ENCODE results near the gene COL23A1. TPM values are rescaled to one million over a fixed set of nuclear protein-coding genes. Genes with fewer than 3 reads are reported as not detected.

Gene COL23A1
- polyA plus RNA-seq, 2 donors, result 0.59 to 0.75 TPM

DNA sequence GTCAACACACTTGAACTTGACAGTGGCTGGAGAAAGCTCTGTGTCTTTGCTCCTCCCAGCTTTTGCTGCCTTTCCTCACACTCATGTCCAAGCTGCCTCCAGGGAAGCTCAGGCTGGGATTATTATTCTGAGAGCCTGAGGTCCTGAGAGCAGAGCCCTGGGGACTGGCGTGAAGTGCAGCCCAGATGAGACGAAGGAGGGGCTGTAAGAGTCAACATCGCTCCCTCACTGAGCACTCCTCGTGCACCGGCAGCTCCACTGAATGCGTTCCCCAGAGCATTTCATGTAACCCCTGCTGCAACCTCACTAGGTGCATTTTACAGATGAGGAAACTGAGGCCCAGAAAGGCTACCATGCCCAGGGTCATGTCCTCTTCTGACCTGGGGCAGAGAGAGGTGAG lies 294.1 kb downstream of the COL23A1 start:
- WGBS, 2 donors, result 79 to 84% methylated on average over 6 of the region's 6 CpGs
- Histone ChIP-seq H3K36me3 (ENCODE audit: control insufficient read depth in 2 of 2, insufficient read depth in 2 of 2, low read length in 1 of 2) (no peaks in the 10 kb centered on the region), H3K27ac (ENCODE audit: low read depth in 2 of 2, low read length in 1 of 2) (no peak overlapping the region), H3K9me3 (ENCODE audit: control insufficient read depth in 2 of 2, insufficient read depth in 1 of 2, low read depth in 1 of 2, low read length in 1 of 2) (peaks cover 0 to 3% of the 10 kb centered on the region in 2 donors), H3K4me1 (ENCODE audit: control insufficient read depth in 2 of 2, insufficient read depth in 2 of 2, low read length in 1 of 2) (no peaks in the 10 kb centered on the region), H3K27me3 (ENCODE audit: control insufficient read depth in 1 of 2, insufficient read depth in 2 of 2, low read length in 2 of 2) (no peaks in the 10 kb centered on the region), H3K4me3 (ENCODE audit: low read depth in 1 of 2, low read length in 2 of 2) (no peak overlapping the region)

DNA sequence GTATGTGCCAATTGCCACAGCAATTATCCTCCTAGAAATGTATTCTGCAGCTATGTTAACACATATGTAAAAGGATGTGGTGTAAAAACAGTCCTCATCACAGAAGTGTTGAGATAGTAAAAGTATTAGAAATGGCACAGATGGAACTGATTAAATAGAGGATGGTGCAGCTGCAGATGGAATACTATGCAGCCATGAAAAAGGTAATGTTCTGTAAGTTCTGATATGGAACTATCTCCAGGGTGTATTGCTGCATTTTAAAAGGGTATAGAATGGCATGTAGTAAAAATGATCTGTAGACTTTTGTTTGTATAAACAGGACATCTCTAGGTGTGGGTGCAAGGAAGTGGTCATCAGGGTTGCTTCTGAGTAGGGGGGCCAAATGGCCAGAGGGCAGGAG lies 294.6 kb downstream of the COL23A1 start:
- Histone ChIP-seq H3K36me3 (ENCODE audit: control insufficient read depth in 2 of 2, insufficient read depth in 2 of 2, low read length in 1 of 2) (no peaks in the 10 kb centered on the region), H3K27ac (ENCODE audit: low read depth in 2 of 2, low read length in 1 of 2) (no peak overlapping the region)

DNA sequence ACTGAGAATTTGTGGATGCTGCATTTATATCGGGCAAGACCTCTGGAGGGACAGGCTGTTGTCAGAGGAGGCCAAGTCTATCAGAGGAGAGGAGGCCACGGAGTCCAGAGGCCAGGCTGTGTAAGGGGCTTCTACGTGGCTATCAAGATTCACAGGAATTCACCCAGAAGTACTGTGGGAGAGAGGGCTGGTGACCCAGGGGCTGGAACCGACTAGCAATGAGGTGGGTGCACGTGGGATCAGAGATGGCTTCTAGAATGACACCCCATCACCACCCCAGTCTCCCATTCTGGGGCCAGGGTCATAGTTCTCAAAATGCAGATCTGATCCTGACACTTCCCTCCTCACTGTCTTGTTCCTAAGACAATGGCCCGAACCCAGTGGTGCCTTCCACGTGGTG lies 296.4 kb downstream of the COL23A1 start:
- no peaks in the 10 kb centered on the region for H3K4me1 ChIP-seq (ENCODE audit: control insufficient read depth in 2 of 2, insufficient read depth in 2 of 2, low read length in 1 of 2)
- H3K27ac ChIP-seq (ENCODE audit: low read depth in 2 of 2, low read length in 1 of 2), result no peak overlapping the region
- peaks cover 0 to 4% of the 10 kb centered on the region in 2 donors for H3K27me3 ChIP-seq (ENCODE audit: control insufficient read depth in 1 of 2, insufficient read depth in 2 of 2, low read length in 2 of 2)
- no peak overlapping the region for H3K4me3 ChIP-seq (ENCODE audit: low read depth in 1 of 2, low read length in 2 of 2)
- 81 to 86% methylated on average over 7 of the region's 7 CpGs for WGBS, 2 donors
- H3K9me3 ChIP-seq (ENCODE audit: control insufficient read depth in 2 of 2, insufficient read depth in 1 of 2, low read depth in 1 of 2, low read length in 1 of 2), result peaks cover 0 to 3% of the 10 kb centered on the region in 2 donors
- H3K36me3 ChIP-seq (ENCODE audit: control insufficient read depth in 2 of 2, insufficient read depth in 2 of 2, low read length in 1 of 2), result no peaks in the 10 kb centered on the region

More for the DNA sequence above, 294.6 kb downstream of the COL23A1 start:
- peaks cover 0 to under 1% of the 10 kb centered on the region in 2 donors for H3K27me3 ChIP-seq (ENCODE audit: control insufficient read depth in 1 of 2, insufficient read depth in 2 of 2, low read length in 2 of 2)
- peaks cover 0 to 3% of the 10 kb centered on the region in 2 donors for H3K9me3 ChIP-seq (ENCODE audit: control insufficient read depth in 2 of 2, insufficient read depth in 1 of 2, low read depth in 1 of 2, low read length in 1 of 2)
- no peaks in the 10 kb centered on the region for H3K4me1 ChIP-seq (ENCODE audit: control insufficient read depth in 2 of 2, insufficient read depth in 2 of 2, low read length in 1 of 2)
- no peak overlapping the region for H3K4me3 ChIP-seq (ENCODE audit: low read depth in 1 of 2, low read length in 2 of 2)

DNA sequence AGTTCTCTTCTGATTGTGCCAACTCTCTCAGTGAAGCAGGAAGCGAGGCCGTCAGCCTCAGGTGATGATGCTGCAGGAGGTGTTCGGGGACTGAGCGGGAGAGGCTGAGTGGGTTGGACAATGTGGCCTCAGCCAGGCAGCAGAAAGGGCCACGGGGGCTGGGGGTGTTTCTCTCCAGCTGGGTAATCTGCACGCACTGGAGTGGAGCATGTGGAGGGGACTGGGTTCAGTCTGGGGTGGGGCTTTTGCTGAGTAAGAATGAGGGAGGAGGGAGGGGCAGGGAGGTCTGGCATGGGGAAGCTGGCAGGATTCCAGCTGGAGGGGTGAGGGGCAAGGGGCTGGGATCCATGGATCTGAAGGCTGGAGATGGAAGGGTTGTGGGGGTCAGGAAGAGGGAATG lies 296.8 kb downstream of the COL23A1 start:
- Histone ChIP-seq H3K27ac (ENCODE audit: low read depth in 2 of 2, low read length in 1 of 2) (no peak overlapping the region), H3K4me1 (ENCODE audit: control insufficient read depth in 2 of 2, insufficient read depth in 2 of 2, low read length in 1 of 2) (peaks cover 2% of the 10 kb centered on the region in 2 donors), H3K9me3 (ENCODE audit: control insufficient read depth in 2 of 2, insufficient read depth in 1 of 2, low read depth in 1 of 2, low read length in 1 of 2) (peaks cover 0 to 3% of the 10 kb centered on the region in 2 donors), H3K4me3 (ENCODE audit: low read depth in 1 of 2, low read length in 2 of 2) (no peak overlapping the region), H3K27me3 (ENCODE audit: control insufficient read depth in 1 of 2, insufficient read depth in 2 of 2, low read length in 2 of 2) (peaks cover 0 to 4% of the 10 kb centered on the region in 2 donors), H3K36me3 (ENCODE audit: control insufficient read depth in 2 of 2, insufficient read depth in 2 of 2, low read length in 1 of 2) (no peaks in the 10 kb centered on the region)
- 36 to 43% methylated on average over 6 of the region's 6 CpGs for WGBS, 2 donors

DNA sequence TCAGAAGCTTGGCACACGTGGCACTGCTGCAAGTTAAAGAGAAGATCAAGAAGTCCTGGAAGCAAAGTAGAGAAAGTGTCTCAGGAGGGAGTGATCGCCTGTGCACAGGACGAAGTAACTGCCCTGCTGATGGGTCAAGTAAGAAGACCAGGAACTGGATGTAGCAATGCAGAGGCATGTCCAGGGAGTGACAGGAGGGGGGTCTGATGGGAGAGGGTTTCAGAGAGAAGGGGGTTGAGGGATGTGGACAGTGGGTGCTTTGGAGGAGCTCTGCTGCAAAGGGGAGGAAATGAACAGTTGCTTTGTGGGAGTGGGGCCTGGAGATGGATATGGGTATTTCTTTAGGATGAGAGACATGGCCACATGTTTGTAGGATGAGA lies 297.4 kb downstream of the COL23A1 start:
- 82% methylated on average over 3 of the region's 3 CpGs for WGBS, 2 donors
- Histone ChIP-seq H3K4me1 (ENCODE audit: control insufficient read depth in 2 of 2, insufficient read depth in 2 of 2, low read length in 1 of 2) (peaks cover 2 to 4% of the 10 kb centered on the region in 2 donors), H3K27me3 (ENCODE audit: control insufficient read depth in 1 of 2, insufficient read depth in 2 of 2, low read length in 2 of 2) (peaks cover 0 to 4% of the 10 kb centered on the region in 2 donors), H3K36me3 (ENCODE audit: control insufficient read depth in 2 of 2, insufficient read depth in 2 of 2, low read length in 1 of 2) (no peaks in the 10 kb centered on the region), H3K4me3 (ENCODE audit: low read depth in 1 of 2, low read length in 2 of 2) (no peak overlapping the region), H3K27ac (ENCODE audit: low read depth in 2 of 2, low read length in 1 of 2) (no peak overlapping the region), H3K9me3 (ENCODE audit: control insufficient read depth in 2 of 2, insufficient read depth in 1 of 2, low read depth in 1 of 2, low read length in 1 of 2) (peaks cover 0 to 3% of the 10 kb centered on the region in 2 donors)

DNA sequence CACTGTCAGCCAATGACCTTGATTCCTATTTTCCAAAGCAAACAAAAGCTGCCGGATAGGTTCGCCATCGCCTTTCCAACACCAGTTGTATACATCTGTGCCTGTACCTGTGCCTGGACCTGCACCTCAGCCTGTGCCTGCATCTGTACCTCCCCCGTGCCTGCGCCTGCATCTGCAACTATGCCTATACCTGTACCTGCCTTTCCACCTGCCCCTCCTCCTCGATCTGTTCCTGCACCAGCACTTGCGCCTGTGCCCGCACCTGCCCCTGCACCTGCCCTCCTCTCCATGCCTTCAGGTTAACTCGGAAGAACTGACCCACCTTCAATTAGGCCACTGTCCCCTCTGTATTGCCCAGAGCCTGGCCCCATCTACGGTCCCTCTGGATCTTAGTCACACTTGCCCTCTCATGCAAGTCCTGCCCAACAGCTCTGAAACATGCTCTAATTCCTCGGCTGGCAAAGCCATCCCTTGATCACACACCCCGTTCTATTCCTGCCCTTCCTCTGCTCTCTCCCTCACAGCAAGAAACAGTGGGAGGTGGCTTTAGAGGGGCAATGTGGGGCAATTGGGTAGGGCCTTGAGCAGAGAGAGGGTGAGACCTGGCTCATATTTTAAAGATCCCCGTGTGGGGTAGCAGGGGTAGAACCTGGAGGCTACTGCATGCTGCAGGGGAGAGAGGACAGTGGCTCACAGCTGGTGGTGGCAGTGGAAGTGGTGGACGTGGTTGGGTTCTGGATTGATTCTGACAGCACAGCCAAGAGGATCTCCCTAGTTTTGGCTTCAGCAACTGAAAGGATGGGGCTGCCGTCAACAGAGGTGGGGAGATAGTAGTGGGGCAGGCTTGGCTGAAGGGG lies 298.0 kb downstream of the COL23A1 start:
- Histone ChIP-seq H3K27ac (ENCODE audit: low read depth in 2 of 2, low read length in 1 of 2) (no peak overlapping the region), H3K4me1 (ENCODE audit: control insufficient read depth in 2 of 2, insufficient read depth in 2 of 2, low read length in 1 of 2) (peaks cover 2 to 4% of the 10 kb centered on the region in 2 donors), H3K36me3 (ENCODE audit: control insufficient read depth in 2 of 2, insufficient read depth in 2 of 2, low read length in 1 of 2) (no peaks in the 10 kb centered on the region), H3K4me3 (ENCODE audit: low read depth in 1 of 2, low read length in 2 of 2) (no peak overlapping the region), H3K27me3 (ENCODE audit: control insufficient read depth in 1 of 2, insufficient read depth in 2 of 2, low read length in 2 of 2) (peaks cover 1 to 4% of the 10 kb centered on the region in 2 donors), H3K9me3 (ENCODE audit: control insufficient read depth in 2 of 2, insufficient read depth in 1 of 2, low read depth in 1 of 2, low read length in 1 of 2) (no peaks in the 10 kb centered on the region)
- 58 to 70% methylated on average over 15 of the region's 15 CpGs for WGBS, 2 donors

DNA sequence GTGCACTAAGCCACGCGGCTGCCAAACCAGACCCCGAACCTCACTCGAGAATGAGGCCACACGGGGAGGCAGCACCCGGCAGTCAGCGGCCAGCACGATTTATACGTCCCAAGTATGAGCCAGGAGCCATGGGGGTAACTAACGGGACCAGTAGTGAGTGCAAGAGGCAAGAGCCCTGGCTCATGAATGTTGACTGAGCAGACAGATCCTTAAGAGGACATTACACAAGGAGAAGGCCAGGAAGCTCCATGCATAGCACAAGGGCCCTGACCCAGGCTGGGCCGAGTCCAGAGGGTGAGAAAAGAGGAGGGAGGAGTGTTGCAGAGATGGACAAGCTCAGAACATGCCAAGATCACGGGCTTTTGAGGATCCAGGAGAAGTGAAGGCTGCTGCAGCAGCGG lies 299.0 kb downstream of the COL23A1 start:
- 71 to 72% methylated on average over 13 of the region's 13 CpGs for WGBS, 2 donors
- Histone ChIP-seq H3K4me3 (ENCODE audit: low read depth in 1 of 2, low read length in 2 of 2) (no peak overlapping the region), H3K27me3 (ENCODE audit: control insufficient read depth in 1 of 2, insufficient read depth in 2 of 2, low read length in 2 of 2) (peaks cover 4 to 5% of the 10 kb centered on the region in 2 donors), H3K36me3 (ENCODE audit: control insufficient read depth in 2 of 2, insufficient read depth in 2 of 2, low read length in 1 of 2) (no peaks in the 10 kb centered on the region), H3K9me3 (ENCODE audit: control insufficient read depth in 2 of 2, insufficient read depth in 1 of 2, low read depth in 1 of 2, low read length in 1 of 2) (no peaks in the 10 kb centered on the region), H3K27ac (ENCODE audit: low read depth in 2 of 2, low read length in 1 of 2) (no peak overlapping the region), H3K4me1 (ENCODE audit: control insufficient read depth in 2 of 2, insufficient read depth in 2 of 2, low read length in 1 of 2) (peaks cover 2 to 8% of the 10 kb centered on the region in 2 donors)

DNA sequence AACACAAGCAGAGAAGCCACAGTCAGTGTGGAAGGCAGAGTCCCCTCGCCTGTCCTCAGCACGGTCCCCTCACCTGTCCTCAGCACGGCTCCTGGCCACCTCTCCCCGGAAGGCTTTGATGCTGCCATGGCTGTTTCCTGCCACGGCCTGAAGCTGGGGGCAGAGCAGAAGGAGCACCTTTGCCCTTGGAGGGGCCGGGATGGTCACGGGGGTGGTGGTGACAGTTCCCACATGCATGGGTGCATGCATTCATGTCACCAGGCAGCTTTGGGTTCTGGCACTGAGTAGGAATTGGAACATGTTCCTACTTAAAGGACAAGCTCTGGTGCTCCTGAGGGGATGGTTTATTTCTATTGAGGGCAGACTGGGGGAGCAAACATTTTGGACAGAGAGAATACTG lies 299.8 kb downstream of the COL23A1 start:
- H3K27me3 ChIP-seq (ENCODE audit: control insufficient read depth in 1 of 2, insufficient read depth in 2 of 2, low read length in 2 of 2), result peaks cover 4 to 5% of the 10 kb centered on the region in 2 donors
- H3K4me3 ChIP-seq (ENCODE audit: low read depth in 1 of 2, low read length in 2 of 2), result no peak overlapping the region
- H3K4me1 ChIP-seq (ENCODE audit: control insufficient read depth in 2 of 2, insufficient read depth in 2 of 2, low read length in 1 of 2), result peaks cover 2 to 8% of the 10 kb centered on the region in 2 donors
- H3K27ac ChIP-seq (ENCODE audit: low read depth in 2 of 2, low read length in 1 of 2), result no peak overlapping the region
- H3K9me3 ChIP-seq (ENCODE audit: control insufficient read depth in 2 of 2, insufficient read depth in 1 of 2, low read depth in 1 of 2, low read length in 1 of 2), result no peaks in the 10 kb centered on the region
- WGBS, 2 donors, result 77 to 80% methylated on average over 7 of the region's 7 CpGs
- H3K36me3 ChIP-seq (ENCODE audit: control insufficient read depth in 2 of 2, insufficient read depth in 2 of 2, low read length in 1 of 2), result no peaks in the 10 kb centered on the region

DNA sequence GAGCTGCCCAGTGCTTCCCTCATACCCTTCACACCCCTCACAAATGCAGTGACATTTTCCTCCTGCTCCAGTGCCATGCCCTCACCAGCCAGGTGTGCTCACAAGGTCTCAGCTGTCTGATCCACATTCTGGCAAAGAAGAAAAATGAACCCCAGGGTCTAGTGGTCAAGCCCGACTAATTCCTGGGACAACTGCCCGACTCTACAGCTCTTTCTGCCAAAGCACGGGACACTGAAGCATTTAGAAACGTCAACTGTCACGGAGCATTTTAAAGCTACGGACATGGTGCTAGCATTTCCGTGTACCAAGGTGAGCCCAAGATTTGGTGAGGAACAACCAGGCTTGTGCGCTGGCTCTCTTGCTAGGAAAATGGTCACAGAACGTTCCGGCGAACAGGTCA lies 300.8 kb downstream of the COL23A1 start:
- WGBS, 2 donors, result 33 to 54% methylated on average over 11 of the region's 11 CpGs
- no peaks in the 10 kb centered on the region for H3K9me3 ChIP-seq (ENCODE audit: control insufficient read depth in 2 of 2, insufficient read depth in 1 of 2, low read depth in 1 of 2, low read length in 1 of 2)
- peaks cover 4 to 5% of the 10 kb centered on the region in 2 donors for H3K27me3 ChIP-seq (ENCODE audit: control insufficient read depth in 1 of 2, insufficient read depth in 2 of 2, low read length in 2 of 2)
- H3K36me3 ChIP-seq (ENCODE audit: control insufficient read depth in 2 of 2, insufficient read depth in 2 of 2, low read length in 1 of 2), result no peaks in the 10 kb centered on the region
- H3K4me3 ChIP-seq (ENCODE audit: low read depth in 1 of 2, low read length in 2 of 2), result no peak overlapping the region
- H3K4me1 ChIP-seq (ENCODE audit: control insufficient read depth in 2 of 2, insufficient read depth in 2 of 2, low read length in 1 of 2), result peaks cover 2 to 8% of the 10 kb centered on the region in 2 donors
- no peak overlapping the region for H3K27ac ChIP-seq (ENCODE audit: low read depth in 2 of 2, low read length in 1 of 2)
